NCI-H1092 treated with DMSO at 0.1 percent for 48 hours (cell line): ENCODE measurements around the gene SNX4.
"Not testable (repeated sequence)": the region's sequence is repeated elsewhere in the genome, so short reads cannot be mapped to it uniquely, and the experiment has no call there.

Experiments
- DNase-seq: peaks from one replicate; lab custom pipeline; 2025; lab: John Stamatoyannopoulos, UW

SNX4 gene

GRCh38 chr3:125462722-125463299 is 57.2 kb downstream of the SNX4 start:
- no peak for DNase-seq

- DNase-seq, result no peak
Measured at GRCh38 chr3:125461896-125462295, 58.1 kb downstream of the SNX4 start.

- DNase-seq, result no peak
Measured at GRCh38 chr3:125460233-125460632, 59.8 kb downstream of the SNX4 start.

GRCh38 chr3:125443923-125444322 is 76.1 kb downstream of the SNX4 start:
- no peak for DNase-seq

GRCh38 chr3:125442506-125442905 is 77.5 kb downstream of the SNX4 start:
- no peak for DNase-seq

- no peak for DNase-seq
Measured at GRCh38 chr3:125440970-125441369, 79.0 kb downstream of the SNX4 start.

GRCh38 chr3:125440559-125440955 is 79.4 kb downstream of the SNX4 start:
- DNase-seq, result no peak

GRCh38 chr3:125437631-125438435 is 82.2 kb downstream of the SNX4 start:
- peak; percentile 2 for DNase-seq

- DNase-seq, result no peak
Measured at GRCh38 chr3:125436921-125437320, 83.1 kb downstream of the SNX4 start.

- DNase-seq, result no peak
Measured at GRCh38 chr3:125435231-125435630, 84.8 kb downstream of the SNX4 start.

- DNase-seq, result no peak
Measured at GRCh38 chr3:125434582-125435011, 85.4 kb downstream of the SNX4 start.

GRCh38 chr3:125433611-125434041 is 86.4 kb downstream of the SNX4 start:
- no peak for DNase-seq

GRCh38 chr3:125433091-125433534 is 86.9 kb downstream of the SNX4 start:
- no peak for DNase-seq

GRCh38 chr3:125431912-125432790 is 87.9 kb downstream of the SNX4 start:
- no peak for DNase-seq

GRCh38 chr3:125431391-125431790 is 88.6 kb downstream of the SNX4 start:
- no peak for DNase-seq

GRCh38 chr3:125428216-125428830 is 91.7 kb downstream of the SNX4 start:
- no peak for DNase-seq

GRCh38 chr3:125418306-125418705 is 101.7 kb downstream of the SNX4 start:
- no peak for DNase-seq

- no peak for DNase-seq
Measured at GRCh38 chr3:125416235-125416634, 103.8 kb downstream of the SNX4 start.

- no peak for DNase-seq
Measured at GRCh38 chr3:125414669-125415068, 105.3 kb downstream of the SNX4 start.

- no peak for DNase-seq
Measured at GRCh38 chr3:125410922-125411321, 109.1 kb downstream of the SNX4 start.

GRCh38 chr3:125406070-125406469 is 113.9 kb downstream of the SNX4 start:
- no peak for DNase-seq

- not testable (repeated sequence) for DNase-seq
Measured at GRCh38 chr3:125405515-125405914, 114.5 kb downstream of the SNX4 start.
